ENCODE results near the gene SPEF2. TPM values are rescaled to one million over a fixed set of nuclear protein-coding genes. Genes with fewer than 3 reads are reported as not detected.
"Not testable (repeated sequence)": the region's sequence is repeated elsewhere in the genome, so short reads cannot be mapped to it uniquely, and the experiment has no call there.

Gene SPEF2
- total and polyA plus RNA-seq, 12 donors, result 3.3 to 19.7 (median 7.9) TPM

- peaks cover 0 to 6% (median 0%) of the 10 kb centered on the region in 3 donors for H3K9me3 ChIP-seq (replicated peaks in 1 of 3)
- 90 to 95% (median 93%) methylated on average over 5 of the region's 5 CpGs for WGBS, 4 donors
- TF ChIP-seq POLR2A (IDR thresholded peaks at IDR 0.05), result no peak
- TF ChIP-seq CTCF (IDR thresholded peaks at IDR 0.05), result no peak
These were observed 220.8 kb downstream of the SPEF2 start for GRCh38 chr5:35838370-35839042.

GRCh38 chr5:35842856-35843255, 225.2 kb downstream of the SPEF2 start:
- intact Hi-C loops (cut with DNase I), result no loop called here
- no peaks in the 10 kb centered on the region for H3K27me3 ChIP-seq
- no peak for TF ChIP-seq POLR2A (IDR thresholded peaks at IDR 0.05)
- no peaks in the 10 kb centered on the region for H3K4me1 ChIP-seq (replicated peaks in 1 of 2)
- no peak for DNase-seq
- no peak overlapping the region for H3K27ac ChIP-seq
- no peaks in the 10 kb centered on the region for H3K36me3 ChIP-seq (replicated peaks in 1 of 2)
- no peak overlapping the region for H3K4me3 ChIP-seq
- H3K9me3 ChIP-seq (replicated peaks in 1 of 3), result peaks cover 0 to 6% (median 0%) of the 10 kb centered on the region in 3 donors

More at GRCh38 chr5:35838370-35839042, 220.8 kb downstream of the SPEF2 start:
- no peak overlapping the region for H3K27ac ChIP-seq
- H3K4me3 ChIP-seq, result no peak overlapping the region
- H3K36me3 ChIP-seq (replicated peaks in 1 of 2), result no peaks in the 10 kb centered on the region
- DNase-seq, result no peak
- H3K4me1 ChIP-seq (replicated peaks in 1 of 2), result no peaks in the 10 kb centered on the region
- intact Hi-C loops (cut with DNase I), result no loop called here
- no peaks in the 10 kb centered on the region for H3K27me3 ChIP-seq

GRCh38 chr5:35845508-35845907, 227.8 kb downstream of the SPEF2 start:
- H3K27ac ChIP-seq; H3K4me1 ChIP-seq (replicated peaks in 1 of 2); intact Hi-C loops (cut with DNase I); H3K4me3 ChIP-seq; DNase-seq; H3K36me3 ChIP-seq (replicated peaks in 1 of 2); H3K27me3 ChIP-seq; H3K9me3 ChIP-seq (replicated peaks in 1 of 3): not testable (repeated sequence)
- WGBS, 4 donors, result 63 to 83% (median 77%) methylated on average over 2 of the region's 2 CpGs

GRCh38 chr5:35847491-35847890, 229.8 kb downstream of the SPEF2 start:
- Histone ChIP-seq H3K4me3 (no peak overlapping the region), H3K27ac (no peak overlapping the region), H3K27me3 (no peaks in the 10 kb centered on the region), H3K36me3 (replicated peaks in 1 of 2) (no peaks in the 10 kb centered on the region), H3K4me1 (replicated peaks in 1 of 2) (peaks cover 11 to 15% of the 10 kb centered on the region in 2 donors), H3K9me3 (replicated peaks in 1 of 3) (peaks cover 0 to 6% (median 0%) of the 10 kb centered on the region in 3 donors)
- intact Hi-C loops (cut with DNase I), result no loop called here
- TF ChIP-seq POLR2A (IDR thresholded peaks at IDR 0.05) (no peak), CTCF (IDR thresholded peaks at IDR 0.05) (no peak)
- DNase-seq, result no peak

- WGBS, 4 donors, result 48 to 63% (median 55%) methylated on average over 3 of the region's 3 CpGs
- TF ChIP-seq CTCF (IDR thresholded peaks at IDR 0.05) (no peak), POLR2A (IDR thresholded peaks at IDR 0.05) (no peak)
These were observed 230.3 kb downstream of the SPEF2 start for GRCh38 chr5:35847961-35848360.

More at GRCh38 chr5:35847961-35848360, 230.3 kb downstream of the SPEF2 start:
- DNase-seq, result no peak
- no peak overlapping the region for H3K4me3 ChIP-seq
- intact Hi-C loops (cut with DNase I), result no loop called here
- H3K27me3 ChIP-seq, result no peaks in the 10 kb centered on the region
- H3K36me3 ChIP-seq (replicated peaks in 1 of 2), result no peaks in the 10 kb centered on the region
- H3K4me1 ChIP-seq (replicated peaks in 1 of 2), result peaks cover 15 to 19% of the 10 kb centered on the region in 2 donors
- peaks cover 0 to 4% (median 0%) of the 10 kb centered on the region in 3 donors for H3K9me3 ChIP-seq (replicated peaks in 1 of 3)
- H3K27ac ChIP-seq, result no peak overlapping the region
